ENCODE results near the gene UFD1. TPM values are rescaled to one million over a fixed set of nuclear protein-coding genes. Genes with fewer than 3 reads are reported as not detected.

Gene UFD1
- total and polyA plus RNA-seq, 9 of the 15 experiments (the other 6 are each of a cell fraction or from before 2014, with no cell fraction given): 238 to 645 (median 363) TPM

GRCh38 chr22:19432133-19432851, 46.7 kb downstream of the UFD1 start, which contains the start of gene MRPL40 (continued):
- TF ChIP-seq, protein P1, sequence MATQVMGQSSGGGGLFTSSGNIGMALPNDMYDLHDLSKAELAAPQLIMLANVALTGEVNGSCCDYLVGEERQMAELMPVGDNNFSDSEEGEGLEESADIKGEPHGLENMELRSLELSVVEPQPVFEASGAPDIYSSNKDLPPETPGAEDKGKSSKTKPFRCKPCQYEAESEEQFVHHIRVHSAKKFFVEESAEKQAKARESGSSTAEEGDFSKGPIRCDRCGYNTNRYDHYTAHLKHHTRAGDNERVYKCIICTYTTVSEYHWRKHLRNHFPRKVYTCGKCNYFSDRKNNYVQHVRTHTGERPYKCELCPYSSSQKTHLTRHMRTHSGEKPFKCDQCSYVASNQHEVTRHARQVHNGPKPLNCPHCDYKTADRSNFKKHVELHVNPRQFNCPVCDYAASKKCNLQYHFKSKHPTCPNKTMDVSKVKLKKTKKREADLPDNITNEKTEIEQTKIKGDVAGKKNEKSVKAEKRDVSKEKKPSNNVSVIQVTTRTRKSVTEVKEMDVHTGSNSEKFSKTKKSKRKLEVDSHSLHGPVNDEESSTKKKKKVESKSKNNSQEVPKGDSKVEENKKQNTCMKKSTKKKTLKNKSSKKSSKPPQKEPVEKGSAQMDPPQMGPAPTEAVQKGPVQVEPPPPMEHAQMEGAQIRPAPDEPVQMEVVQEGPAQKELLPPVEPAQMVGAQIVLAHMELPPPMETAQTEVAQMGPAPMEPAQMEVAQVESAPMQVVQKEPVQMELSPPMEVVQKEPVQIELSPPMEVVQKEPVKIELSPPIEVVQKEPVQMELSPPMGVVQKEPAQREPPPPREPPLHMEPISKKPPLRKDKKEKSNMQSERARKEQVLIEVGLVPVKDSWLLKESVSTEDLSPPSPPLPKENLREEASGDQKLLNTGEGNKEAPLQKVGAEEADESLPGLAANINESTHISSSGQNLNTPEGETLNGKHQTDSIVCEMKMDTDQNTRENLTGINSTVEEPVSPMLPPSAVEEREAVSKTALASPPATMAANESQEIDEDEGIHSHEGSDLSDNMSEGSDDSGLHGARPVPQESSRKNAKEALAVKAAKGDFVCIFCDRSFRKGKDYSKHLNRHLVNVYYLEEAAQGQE (IDR thresholded peaks at IDR 0.05; ENCODE audit: borderline replicate concordance): no peak
- TF ChIP-seq, protein P1 (CRISPR knock-in tag; IDR thresholded peaks at IDR 0.05; ENCODE audit: low read depth): peak; percentile 94
- TF ChIP-seq ZNF146 (CRISPR knock-in tag; IDR thresholded peaks at IDR 0.05; ENCODE audit: unreplicated experiment) (no peak), HMGXB4 (CRISPR knock-in tag; IDR thresholded peaks at IDR 0.05) (peak; percentile 100), ZNF561 (CRISPR knock-in tag; conservative IDR thresholded peaks at IDR 0.05) (peak; percentile 3), NR2C1 (IDR thresholded peaks at IDR 0.05) (no peak), NR2C1 (tag; IDR thresholded peaks at IDR 0.05) (no peak), CBFA2T3 (IDR thresholded peaks at IDR 0.05) (no peak), MBD2 (IDR thresholded peaks at IDR 0.05; ENCODE audit: borderline replicate concordance, low read depth) (no peak), FOXM1 (IDR thresholded peaks at IDR 0.05; ENCODE audit: low read depth) (no peak), FOXM1 (CRISPR knock-in tag; IDR thresholded peaks at IDR 0.05; ENCODE audit: low read depth) (no peak), RBBP5 (IDR thresholded peaks at IDR 0.05; ENCODE audit: borderline replicate concordance, insufficient read depth, low read length, poor library complexity, severe bottlenecking) (peak; percentile 99), ZNF124 (CRISPR knock-in tag; IDR thresholded peaks at IDR 0.05) (no peak), ZNF165 (CRISPR knock-in tag; IDR thresholded peaks at IDR 0.05; ENCODE audit: borderline replicate concordance) (peak; percentile 97), ID3 (CRISPR knock-in tag; IDR thresholded peaks at IDR 0.05) (no peak), ID3 (tag; IDR thresholded peaks at IDR 0.05) (no peak), SAP30 (IDR thresholded peaks at IDR 0.05; ENCODE audit: borderline replicate concordance, insufficient read depth, low read depth, low read length, poor library complexity, severe bottlenecking) (peak; percentile 96)
- TF ChIP-seq, protein P2, sequence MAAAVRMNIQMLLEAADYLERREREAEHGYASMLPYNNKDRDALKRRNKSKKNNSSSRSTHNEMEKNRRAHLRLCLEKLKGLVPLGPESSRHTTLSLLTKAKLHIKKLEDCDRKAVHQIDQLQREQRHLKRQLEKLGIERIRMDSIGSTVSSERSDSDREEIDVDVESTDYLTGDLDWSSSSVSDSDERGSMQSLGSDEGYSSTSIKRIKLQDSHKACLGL (CRISPR knock-in tag; IDR thresholded peaks at IDR 0.05; ENCODE audit: borderline replicate concordance, poor library complexity, severe bottlenecking): peak; percentile 96
